Choroid plexus epithelial cell (primary cell): ENCODE measurements around the gene FAM78A.

ENCODE experiments used
- DNase-seq: peaks from one replicate; pipeline ENCODE4 v3.0.0-alpha.2; 2010; ENCODE audit warnings: low read depth
- H3K4me3 ChIP-seq: 2 replicates; pipeline ENCODE4 v1.5.1; 2011; ENCODE audit warnings: low read depth, mild to moderate bottlenecking, control low read depth, low read length, moderate library complexity
- TF ChIP-seq, protein P1 (sequence below): conservative IDR thresholded peaks from 2 replicates; pipeline ENCODE4 v1.5.1; 2011; ENCODE audit warnings: low read depth, mild to moderate bottlenecking, control low read depth, inconsistent platforms, low read length, moderate library complexity

FAM78A gene

DNA sequence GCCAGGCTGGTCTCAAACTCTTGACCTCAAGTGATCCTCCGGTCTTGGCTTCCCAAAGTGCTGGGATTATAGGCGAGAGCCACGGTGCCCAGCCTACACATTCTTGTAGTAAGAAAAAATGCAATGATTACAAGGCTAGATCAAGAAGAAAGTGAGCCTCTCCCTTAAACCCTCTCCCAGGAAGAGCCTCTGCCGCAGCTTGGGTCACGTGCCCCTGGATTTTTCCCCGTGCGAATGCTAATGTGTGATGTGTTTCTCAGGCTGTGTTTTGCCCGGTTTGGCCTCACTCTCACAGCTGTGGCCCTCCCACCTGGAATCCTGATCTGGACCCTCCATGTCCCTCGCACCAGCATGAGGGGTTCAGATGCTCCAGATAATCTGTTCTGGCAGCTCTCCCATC lies 20.1 kb upstream of the FAM78A start:
- H3K4me3 ChIP-seq, result no peak overlapping the region
- no peak for DNase-seq
- TF ChIP-seq, protein P1, sequence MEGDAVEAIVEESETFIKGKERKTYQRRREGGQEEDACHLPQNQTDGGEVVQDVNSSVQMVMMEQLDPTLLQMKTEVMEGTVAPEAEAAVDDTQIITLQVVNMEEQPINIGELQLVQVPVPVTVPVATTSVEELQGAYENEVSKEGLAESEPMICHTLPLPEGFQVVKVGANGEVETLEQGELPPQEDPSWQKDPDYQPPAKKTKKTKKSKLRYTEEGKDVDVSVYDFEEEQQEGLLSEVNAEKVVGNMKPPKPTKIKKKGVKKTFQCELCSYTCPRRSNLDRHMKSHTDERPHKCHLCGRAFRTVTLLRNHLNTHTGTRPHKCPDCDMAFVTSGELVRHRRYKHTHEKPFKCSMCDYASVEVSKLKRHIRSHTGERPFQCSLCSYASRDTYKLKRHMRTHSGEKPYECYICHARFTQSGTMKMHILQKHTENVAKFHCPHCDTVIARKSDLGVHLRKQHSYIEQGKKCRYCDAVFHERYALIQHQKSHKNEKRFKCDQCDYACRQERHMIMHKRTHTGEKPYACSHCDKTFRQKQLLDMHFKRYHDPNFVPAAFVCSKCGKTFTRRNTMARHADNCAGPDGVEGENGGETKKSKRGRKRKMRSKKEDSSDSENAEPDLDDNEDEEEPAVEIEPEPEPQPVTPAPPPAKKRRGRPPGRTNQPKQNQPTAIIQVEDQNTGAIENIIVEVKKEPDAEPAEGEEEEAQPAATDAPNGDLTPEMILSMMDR, result no peak

DNA sequence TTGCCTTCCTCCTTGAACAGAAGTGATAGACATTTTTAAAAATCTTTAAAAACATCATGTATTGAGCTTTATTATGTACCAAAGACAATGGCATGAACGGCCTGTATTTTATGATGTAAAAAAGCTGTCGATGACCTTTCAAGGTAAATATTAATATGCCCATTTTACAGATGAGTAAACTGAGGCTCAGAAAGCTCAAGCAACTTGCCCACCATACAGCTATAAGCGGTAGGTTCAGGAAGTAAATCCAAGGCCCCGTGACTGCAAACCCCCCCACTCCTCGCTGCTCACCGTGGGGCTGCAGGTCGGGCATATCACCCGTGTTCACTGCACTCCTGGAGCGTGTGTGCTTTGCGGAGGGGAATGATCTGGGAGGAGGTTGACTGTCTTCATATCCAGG lies 16.6 kb upstream of the FAM78A start:
- no peak overlapping the region for H3K4me3 ChIP-seq

DNA sequence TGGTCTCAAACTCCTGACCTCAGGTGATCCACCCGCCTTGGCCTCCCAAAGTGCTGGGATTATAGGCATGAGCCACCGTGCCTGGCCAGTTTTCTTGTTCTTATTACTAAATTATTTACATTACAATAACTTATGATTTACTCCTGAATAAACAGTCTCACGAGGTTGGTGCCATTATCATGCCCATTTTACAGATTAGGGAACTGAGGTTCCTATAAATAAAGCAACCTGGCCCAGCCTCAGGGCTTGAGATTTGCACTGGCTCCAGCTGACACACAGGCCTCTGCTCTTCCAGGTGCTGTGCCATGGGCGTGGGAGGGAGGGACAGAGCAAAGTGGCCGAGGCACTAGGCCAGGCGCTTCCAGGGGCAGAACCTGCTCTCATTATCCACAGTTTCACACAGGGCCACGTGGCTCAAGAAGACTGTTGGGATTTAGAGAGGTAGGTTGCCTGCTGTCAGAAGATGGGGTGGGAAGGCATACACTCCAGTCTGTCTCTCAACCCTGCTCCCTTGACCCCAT lies 15.5 kb upstream of the FAM78A start:
- TF ChIP-seq, protein P1, result no peak
- no peak overlapping the region for H3K4me3 ChIP-seq
- no peak for DNase-seq

More for the DNA sequence above, 16.6 kb upstream of the FAM78A start:
- TF ChIP-seq, protein P1, result no peak
- no peak for DNase-seq

DNA sequence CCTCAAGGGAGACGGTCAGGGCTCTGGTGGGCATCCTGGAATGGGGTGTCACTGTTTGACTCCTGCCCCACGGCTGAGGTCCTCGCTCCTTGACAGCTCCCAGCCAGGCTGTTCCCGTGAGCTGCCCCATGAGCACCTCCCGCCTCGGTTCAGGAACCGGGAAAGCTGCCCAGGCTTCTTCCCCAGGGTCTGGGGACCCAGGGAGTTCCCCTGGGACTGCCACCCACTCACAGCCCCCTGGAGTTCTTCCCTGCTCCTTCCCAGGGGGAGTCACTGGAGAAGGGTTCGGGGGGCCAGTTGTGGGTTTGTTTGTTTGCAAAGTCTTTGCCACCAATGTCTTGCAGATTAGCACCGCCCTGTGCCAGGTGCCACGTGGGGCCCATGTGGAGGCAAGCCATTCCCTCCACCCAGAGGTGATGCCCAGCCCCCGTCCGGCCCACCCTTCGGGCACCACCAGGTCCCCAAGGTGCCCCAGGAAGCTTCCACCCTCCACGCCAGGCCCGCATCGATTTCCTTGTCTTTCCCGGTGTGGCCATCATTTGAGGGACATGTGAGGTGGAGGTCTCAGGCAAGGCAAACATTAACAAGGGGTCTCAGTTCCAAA lies 14.6 kb upstream of the FAM78A start:
- H3K4me3 ChIP-seq, result no peak overlapping the region
- DNase-seq, result no peak
- TF ChIP-seq, protein P1, result no peak

GRCh38 chr9:131290036-131290766 lies 13.9 kb upstream of the FAM78A start:
- H3K4me3 ChIP-seq, result no peak overlapping the region
- no peak for DNase-seq
- TF ChIP-seq, protein P1, result no peak

GRCh38 chr9:131289301-131290035 lies 13.2 kb upstream of the FAM78A start, which contains the start of gene PLPP7:
Gene PLPP7, plus strand, starts transcription at chr9:131289723. Its CDS starts 275 bp downstream, at chr9:131289998.
- TF ChIP-seq, protein P1, result no peak
- H3K4me3 ChIP-seq, result peak within 1 kb of the TSS; percentile 27
- DNase-seq, result peak; percentile 45
